H1 (cell line): ENCODE measurements around the gene YIPF5. TPM values are rescaled to one million over a fixed set of nuclear protein-coding genes. Genes with fewer than 3 reads are reported as not detected.
A peak's percentile ranks its signal among the peaks of the same experiment; 100 is the strongest.

Experiments used
- CTCF ChIA-PET: fragments of 300-600 bp; sonication (Branson Sonifier 250); formaldehyde crosslinking; loops from one replicate; lab custom pipeline; 2021; ENCODE audit not compliant: partially characterized antibody; lab: Charles Lee
- POLR2A ChIA-PET: fragments of 300-600 bp; sonication (Branson Sonifier 250); formaldehyde crosslinking; loops from one replicate; lab custom pipeline; 2021; ENCODE audit warnings: inconsistent platforms; ENCODE audit not compliant: partially characterized antibody; lab: Charles Lee
- DNase-seq, 2 experiments: peaks; one replicate each; pipeline versions ENCODE4 v3.0.0 to v3.0.0-alpha.2; 2010 to 2022; ENCODE audit warnings: low spot score in 2 of 2, low read depth in 1 of 2, mixed read lengths in 1 of 2
- FAIRE-seq: peaks from 2 replicates; lab custom pipeline; 2011; peaks lifted over from hg19 to GRCh38; lab: Jason Lieb, UNC
- H2AFZ ChIP-seq: 2 replicates; pipeline ENCODE4 v1.8.1; 2012; ENCODE audit warnings: low read length, inconsistent platforms
- H2AK5ac ChIP-seq: 2 replicates; pipeline ENCODE4 v1.6.1; 2013; ENCODE audit warnings: low read depth, low read length
- H2BK120ac ChIP-seq: replicated peaks from 2 replicates; pipeline ENCODE3; 2013; ENCODE audit warnings: low read depth, low read length, inconsistent platforms
- H2BK12ac ChIP-seq: 2 replicates; pipeline ENCODE4 v1.6.1; 2013; ENCODE audit warnings: low read depth, low read length
- H2BK15ac ChIP-seq: 2 replicates; pipeline ENCODE4 v1.6.1; 2013; ENCODE audit warnings: low read length
- H2BK20ac ChIP-seq: 2 replicates; pipeline ENCODE4 v1.6.1; 2013; ENCODE audit warnings: low read length
- H2BK5ac ChIP-seq: 2 replicates; pipeline ENCODE4 v1.6.1; 2013; ENCODE audit warnings: low read depth, low read length
- H3K14ac ChIP-seq: 2 replicates; pipeline ENCODE4 v1.6.1; 2013; ENCODE audit warnings: inconsistent platforms; ENCODE audit not compliant: insufficient read length
- H3K18ac ChIP-seq: 2 replicates; pipeline ENCODE4 v1.6.1; 2013; ENCODE audit warnings: low read length; ENCODE audit errors: extremely low read depth
- H3K23ac ChIP-seq: 2 replicates; pipeline ENCODE4 v1.6.1; 2013; ENCODE audit warnings: inconsistent platforms; ENCODE audit not compliant: insufficient read length
- H3K23me2 ChIP-seq: 2 replicates; pipeline ENCODE4 v1.6.1; 2013; ENCODE audit warnings: low read depth, low read length
- H3K27ac ChIP-seq: 2 replicates; pipeline ENCODE4 v1.6.1; 2011; ENCODE audit warnings: low read depth, low read length, inconsistent platforms
- H3K27me3 ChIP-seq, 4 experiments: replicated peaks in 1 of 4; 1 replicate in 1 of 4; 2 replicates in 3 of 4; pipeline versions ENCODE4 v1.6.1 to v1.8.1; 2011 to 2013; ENCODE audit warnings: low read length in 3 of 4, mild to moderate bottlenecking in 3 of 4, inconsistent platforms in 2 of 4, mixed read lengths in 2 of 4, moderate library complexity in 1 of 4; ENCODE audit not compliant: control insufficient read depth in 3 of 4, insufficient read depth in 3 of 4; ENCODE audit errors: extremely low read depth in 1 of 4
- H3K36me3 ChIP-seq, 4 experiments: 2 replicates each; pipeline versions ENCODE4 v1.6.1 to v1.8.1; 2011 to 2013; ENCODE audit warnings: mild to moderate bottlenecking in 4 of 4, low read length in 3 of 4, moderate library complexity in 2 of 4, control low read depth in 1 of 4, inconsistent platforms in 1 of 4; ENCODE audit not compliant: insufficient read depth in 4 of 4, control insufficient read depth in 2 of 4
- H3K4ac ChIP-seq: replicated peaks from 2 replicates; pipeline ENCODE3; 2013; ENCODE audit warnings: low read length, low read depth, mixed read lengths, inconsistent platforms; ENCODE audit not compliant: insufficient read length
- H3K4me1 ChIP-seq, 4 experiments: replicated peaks in 1 of 4; 1 replicate in 1 of 4; 2 replicates in 3 of 4; pipeline versions ENCODE4 v1.6.1 to v1.8.1; 2011 to 2013; ENCODE audit warnings: low read length in 3 of 4, inconsistent platforms in 2 of 4, mixed read lengths in 1 of 4; ENCODE audit not compliant: insufficient read depth in 4 of 4, control insufficient read depth in 3 of 4
- H3K4me2 ChIP-seq, 2 experiments: 2 replicates each; pipeline versions ENCODE4 v1.6.1 to v1.8.1; 2011 to 2013; ENCODE audit warnings: low read depth in 2 of 2, low read length in 2 of 2, control low read depth in 1 of 2, inconsistent platforms in 1 of 2, mild to moderate bottlenecking in 1 of 2; ENCODE audit not compliant: insufficient read depth in 1 of 2
- H3K4me3 ChIP-seq, 4 experiments: fragments of 200-600, 300-600 bp in 1 of 4; sonication (generic), shearing (Covaris generic), sonication (Bioruptor Twin) in 1 of 4; 2 replicates each; pipeline versions ENCODE4 v1.5.1 to v1.8.1; 2011 to 2016; ENCODE audit warnings: low read length in 4 of 4, low read depth in 3 of 4, control low read depth in 2 of 4, inconsistent platforms in 2 of 4, mild to moderate bottlenecking in 2 of 4, mixed read lengths in 1 of 4, moderate library complexity in 1 of 4; ENCODE audit not compliant: insufficient read depth in 2 of 4; ENCODE audit errors: extremely low read depth in 1 of 4
- H3K56ac ChIP-seq: replicated peaks from 2 replicates; pipeline ENCODE3; 2013; ENCODE audit warnings: low read depth, mild to moderate bottlenecking, mixed read lengths, low read length, inconsistent platforms; ENCODE audit not compliant: insufficient read length
- H3K79me1 ChIP-seq: 2 replicates; pipeline ENCODE4 v1.6.1; 2013; ENCODE audit warnings: low read depth, low read length, control low read depth
- H3K79me2 ChIP-seq, 2 experiments: 2 replicates each; pipeline versions ENCODE4 v1.6.1 to v1.8.1; 2012 to 2013; ENCODE audit warnings: low read length in 2 of 2, mild to moderate bottlenecking in 2 of 2, inconsistent platforms in 1 of 2; ENCODE audit not compliant: insufficient read depth in 2 of 2, control insufficient read depth in 1 of 2
- H3K9ac ChIP-seq, 4 experiments: replicated peaks in 1 of 4; 1 replicate in 1 of 4; 2 replicates in 3 of 4; pipeline versions ENCODE4 v1.6.1 to v1.8.1; 2011 to 2013; ENCODE audit warnings: low read depth in 3 of 4, low read length in 3 of 4, control low read depth in 2 of 4, mild to moderate bottlenecking in 2 of 4, moderate library complexity in 2 of 4, inconsistent platforms in 1 of 4; ENCODE audit errors: extremely low read depth in 1 of 4
- H3K9me3 ChIP-seq, 2 experiments: 2 replicates each; pipeline versions ENCODE4 v1.6.1 to v1.8.1; 2012 to 2013; ENCODE audit warnings: mild to moderate bottlenecking in 2 of 2, moderate library complexity in 2 of 2, control low read depth in 1 of 2, inconsistent platforms in 1 of 2, low read depth in 1 of 2, low read length in 1 of 2, mixed read lengths in 1 of 2; ENCODE audit not compliant: insufficient read depth in 2 of 2
- H4K20me1 ChIP-seq, 2 experiments: replicated peaks in 1 of 2; 2 replicates each; pipeline versions ENCODE3 to v1.8.1; 2011 to 2013; ENCODE audit warnings: inconsistent platforms in 2 of 2, low read length in 2 of 2, mild to moderate bottlenecking in 1 of 2; ENCODE audit not compliant: insufficient read depth in 2 of 2, control insufficient read depth in 1 of 2
- H4K5ac ChIP-seq: 2 replicates; pipeline ENCODE4 v1.6.1; 2013; ENCODE audit warnings: low read length, low read depth, mixed read lengths, inconsistent platforms; ENCODE audit not compliant: insufficient read length
- H4K8ac ChIP-seq: 2 replicates; pipeline ENCODE4 v1.8.0; 2013; ENCODE audit warnings: mild to moderate bottlenecking, moderate library complexity, low read length, inconsistent platforms; ENCODE audit not compliant: insufficient read depth; ENCODE audit errors: extremely low read depth
- H4K91ac ChIP-seq: replicated peaks from 2 replicates; pipeline ENCODE3; 2013; ENCODE audit warnings: low read length, mixed read lengths, inconsistent platforms; ENCODE audit not compliant: insufficient read length
- CTCF ChIP-seq, 3 experiments: IDR thresholded peaks; 1 replicate in 2 of 3; 2 replicates in 1 of 3; pipeline versions ENCODE4 v1.5.1 to v1.6.1; 2011; ENCODE audit warnings: low read length in 3 of 3, mild to moderate bottlenecking in 3 of 3, inconsistent platforms in 2 of 3, low read depth in 1 of 3, moderate library complexity in 1 of 3; ENCODE audit not compliant: insufficient read depth in 1 of 3; ENCODE audit errors: control extremely low read depth in 1 of 3
- RAD21 ChIP-seq, 2 experiments: IDR thresholded peaks in 1 of 2; conservative IDR thresholded peaks in 1 of 2; 2 replicates each; pipeline ENCODE4 v1.6.1; 2011; ENCODE audit warnings: low read depth in 2 of 2, low read length in 2 of 2, improper control_type of control experiment in 1 of 2, inconsistent platforms in 1 of 2, mild to moderate bottlenecking in 1 of 2, moderate library complexity in 1 of 2
- RBBP5 ChIP-seq: IDR thresholded peaks from 2 replicates; pipeline ENCODE4 v1.7.1; 2012; ENCODE audit warnings: low read depth, mild to moderate bottlenecking, inconsistent platforms, low read length, moderate library complexity, borderline replicate concordance
- WGBS, 2 experiments: shearing (Covaris generic) in 1 of 2; methylation state at CpG; one replicate each; pipeline versions ENCODE4 v1.1.6 to v1.1.7; 2013 to 2015; ENCODE audit warnings: low lambda C conversion rate in 2 of 2, mixed read lengths in 2 of 2, inconsistent platforms in 1 of 2, low coverage in 1 of 2, missing lambda C conversion rate in 1 of 2; ENCODE audit not compliant: insufficient replicate concordance in 2 of 2, insufficient coverage in 1 of 2, insufficient read length in 1 of 2; ENCODE audit errors: extremely low coverage in 1 of 2, missing lambda C conversion rate in 1 of 2; 5-methylcytosine and 5-hydroxymethylcytosine counted together
- polyA plus RNA-seq, 7 experiments: library from polyadenylated mRNA; depleted of rRNA in 3 of 7; stranded (reverse) in 5 of 7; unstranded in 2 of 7; fragments of >200 nt in 5 of 7; fragments of 200-250 nt in 2 of 7; gene quantifications; 1 replicate in 5 of 7; 2 replicates in 1 of 7; 4 replicates in 1 of 7; pipeline versions ENCODE4 v1.2.1 to v1.2.3, GENCODE V29; 2011 to 2013; ENCODE audit warnings: missing spikeins in 2 of 7, mixed read lengths in 2 of 7
- total RNA-seq: library from RNA; stranded (reverse); fragmentation: NEBNext Ultra II Directional; extraction: Animal tissue kit (Norgen Biotek cat#: 25700); gene quantifications from 2 replicates; pipeline ENCODE4 v1.2.1, GENCODE V29; 2021

The YIPF5 gene
- total and polyA plus RNA-seq, 2 of the 8 experiments (the other 6 are each of a cell fraction or from before 2014, with no cell fraction given) = 27.6 to 33.6 TPM

GRCh38 chr5:144183254-144183889 lies 12.9 kb upstream of the YIPF5 start:
- Histone ChIP-seq H3K14ac (no peak overlapping the region), H4K8ac (no peak overlapping the region), H2BK12ac (no peak overlapping the region), H3K27me3 (no peaks in the 10 kb centered on the region), H4K5ac (no peak overlapping the region), H3K23me2 (no peaks in the 10 kb centered on the region), H3K56ac (no peak overlapping the region), H3K79me2 (no peaks in the 10 kb centered on the region), H3K4me2 (no peak overlapping the region), H2AK5ac (no peak overlapping the region), H2BK20ac (no peak overlapping the region), H3K4me3 (no peak overlapping the region), H3K79me1 (no peaks in the 10 kb centered on the region), H3K23ac (no peak overlapping the region), H2AFZ (no peak overlapping the region), H4K20me1 (no peaks in the 10 kb centered on the region), H3K9ac (no peak overlapping the region), H4K91ac (no peak overlapping the region), H3K36me3 (no peaks in the 10 kb centered on the region), H3K4me1 (no peaks in the 10 kb centered on the region), H2BK15ac (no peak overlapping the region), H2BK120ac (no peak overlapping the region), H3K18ac (no peak overlapping the region), H3K4ac (no peak overlapping the region), H3K9me3 (no peaks in the 10 kb centered on the region), H2BK5ac (no peak overlapping the region), H3K27ac (no peak overlapping the region)
- no peak for TF ChIP-seq RBBP5
- peak in 1 of 3 experiments; percentile 47; a peak in 2 of 4 replicates for TF ChIP-seq CTCF (IDR thresholded peaks at IDR 0.05; ENCODE audit: control extremely low read depth in 1 of 3, insufficient read depth in 1 of 3, low read depth in 1 of 3, low read length in 3 of 3)
- peak in 1 of 2 experiments; percentile 28; a peak in 2 of 4 replicates for TF ChIP-seq RAD21 (IDR thresholded peaks at IDR 0.05 in 1 of 2, conservative IDR thresholded peaks at IDR 0.05 in 1 of 2; ENCODE audit: low read depth in 2 of 2, low read length in 2 of 2)
- no peak for FAIRE-seq
- no peak for DNase-seq
- ChIA-PET CTCF (interaction anchor here (1.2 kb wide), 1 partner anchor 10 kb away, joined by 4 read pairs; no protein-coding TSS in a partner anchor), POLR2A (no interaction called here)
- 72% methylated on average over 4 of the region's 4 CpGs; no CpG with 5 or more reads in 1 of the 2 experiments for WGBS, 2 experiments
